HEK293 (cell line): Measurements from ENCODE around the gene NELFB.

ENCODE experiments used
- CTCF ChIA-PET: fragments of 350-600 bp; formaldehyde crosslinking; extraction: SDS; loops from one replicate; lab custom pipeline; 2021; ENCODE audit warnings: antibody characterized with exemption; lab: Yijun Ruan, JAX
- POLR2A ChIA-PET: fragments of 300-600 bp; formaldehyde crosslinking; extraction: SDS; loops from one replicate; lab custom pipeline; 2020; ENCODE audit warnings: antibody characterized with exemption, inconsistent platforms; lab: Yijun Ruan, JAX
- H3K27ac ChIP-seq: fragments of 200-500 bp; sonication (Bioruptor generic); 2 replicates; pipeline ENCODE4 v1.5.1; 2014; ENCODE audit warnings: low read depth, low read length, control low read depth, inconsistent platforms; ENCODE audit errors: extremely low read depth
- H3K36me3 ChIP-seq, 2 experiments: fragments of 200-500 bp in 1 of 2; sonication (Bioruptor generic) in 1 of 2; 1 replicate in 1 of 2; 2 replicates in 1 of 2; pipeline ENCODE4 v1.5.1; 2014 to 2017; ENCODE audit warnings: inconsistent platforms in 2 of 2, low read length in 2 of 2; ENCODE audit not compliant: control insufficient read depth in 2 of 2, insufficient read depth in 1 of 2
- H3K4me1 ChIP-seq: fragments of 200-500 bp; sonication (Bioruptor generic); 2 replicates; pipeline ENCODE4 v1.5.1; 2014; ENCODE audit warnings: mild to moderate bottlenecking, low read length, inconsistent platforms; ENCODE audit not compliant: control insufficient read depth, insufficient read depth
- H3K4me3 ChIP-seq: 2 replicates; pipeline ENCODE4 v1.5.1; 2011; ENCODE audit warnings: low read depth, mild to moderate bottlenecking, control low read depth, low read length, moderate library complexity
- H3K9me3 ChIP-seq: fragments of 200-500 bp; sonication (Bioruptor generic); 2 replicates; pipeline ENCODE4 v1.5.1; 2014; ENCODE audit warnings: low read depth, low read length, inconsistent platforms; ENCODE audit not compliant: control insufficient read depth, insufficient read depth
- KLF9 ChIP-seq: fragments of 450-650 bp; formaldehyde crosslinking; IDR thresholded peaks from 2 replicates; pipeline ENCODE4 v1.5.1; 2016; ENCODE audit warnings: missing biosample characterization, missing genetic modification characterization, low read depth
- WT1 ChIP-seq: fragments of 450-650 bp; formaldehyde crosslinking; IDR thresholded peaks from 2 replicates; pipeline ENCODE4 v1.5.1; 2016; ENCODE audit warnings: missing biosample characterization, missing genetic modification characterization
- YY1 ChIP-seq: fragments of 450-650 bp; formaldehyde crosslinking; IDR thresholded peaks from 2 replicates; pipeline ENCODE4 v1.5.1; 2018; ENCODE audit warnings: missing biosample characterization, missing genetic modification characterization
- YY2 ChIP-seq: fragments of 450-650 bp; formaldehyde crosslinking; IDR thresholded peaks from 2 replicates; pipeline ENCODE4 v1.5.1; 2016; ENCODE audit warnings: missing biosample characterization, missing genetic modification characterization
- ZBTB21 ChIP-seq: fragments of 450-650 bp; formaldehyde crosslinking; IDR thresholded peaks from 2 replicates; pipeline ENCODE4 v1.5.1; 2017; ENCODE audit warnings: missing biosample characterization, missing genetic modification characterization
- ZBTB48 ChIP-seq: fragments of 450-650 bp; formaldehyde crosslinking; IDR thresholded peaks from 2 replicates; pipeline ENCODE4 v1.5.1; 2016; ENCODE audit warnings: missing biosample characterization, missing genetic modification characterization
- ZBTB7A ChIP-seq: fragments of 450-650 bp; formaldehyde crosslinking; IDR thresholded peaks from 2 replicates; pipeline ENCODE4 v1.5.1; 2016; ENCODE audit warnings: low read depth, missing biosample characterization, missing genetic modification characterization
- ZNF175 ChIP-seq: fragments of 450-650 bp; formaldehyde crosslinking; IDR thresholded peaks from 2 replicates; pipeline ENCODE4 v1.5.1; 2016; ENCODE audit warnings: missing biosample characterization, missing genetic modification characterization
- ZNF214 ChIP-seq: fragments of 450-650 bp; formaldehyde crosslinking; IDR thresholded peaks from 2 replicates; pipeline ENCODE4 v1.5.1; 2017; ENCODE audit warnings: missing biosample characterization, mild to moderate bottlenecking, missing genetic modification characterization, borderline replicate concordance
- ZNF248 ChIP-seq: fragments of 450-650 bp; formaldehyde crosslinking; IDR thresholded peaks from 2 replicates; pipeline ENCODE4 v1.5.1; 2017; ENCODE audit warnings: missing biosample characterization, missing genetic modification characterization
- ZNF311 ChIP-seq: fragments of 450-650 bp; formaldehyde crosslinking; IDR thresholded peaks from 2 replicates; pipeline ENCODE4 v1.5.1; 2017; ENCODE audit warnings: missing biosample characterization, missing genetic modification characterization, borderline replicate concordance
- ZNF416 ChIP-seq: fragments of 450-650 bp; formaldehyde crosslinking; IDR thresholded peaks from 2 replicates; pipeline ENCODE4 v1.5.1; 2016; ENCODE audit warnings: missing biosample characterization, missing genetic modification characterization
- ZNF549 ChIP-seq: fragments of 450-650 bp; IDR thresholded peaks from 2 replicates; pipeline ENCODE4 v1.5.1; 2018; ENCODE audit warnings: missing biosample characterization, missing genetic modification characterization, mild to moderate bottlenecking, inconsistent platforms, moderate library complexity
- ZNF585B ChIP-seq: fragments of 450-650 bp; formaldehyde crosslinking; IDR thresholded peaks from 2 replicates; pipeline ENCODE4 v1.5.1; 2016; ENCODE audit warnings: missing biosample characterization, missing genetic modification characterization
- ZNF600 ChIP-seq: fragments of 450-650 bp; formaldehyde crosslinking; IDR thresholded peaks from 2 replicates; pipeline ENCODE4 v1.5.1; 2016; ENCODE audit warnings: missing biosample characterization, missing genetic modification characterization
- ZNF701 ChIP-seq: fragments of 450-650 bp; formaldehyde crosslinking; IDR thresholded peaks from 2 replicates; pipeline ENCODE4 v1.5.1; 2016; ENCODE audit warnings: missing biosample characterization, missing genetic modification characterization
- ZSCAN30 ChIP-seq: fragments of 450-650 bp; IDR thresholded peaks from 2 replicates; pipeline ENCODE4 v1.5.1; 2018; ENCODE audit warnings: missing biosample characterization, mild to moderate bottlenecking, missing genetic modification characterization, moderate library complexity
- TF ChIP-seq, protein P1 (sequence below): fragments of 450-650 bp; formaldehyde crosslinking; IDR thresholded peaks from 2 replicates; pipeline ENCODE4 v1.5.1; 2016; ENCODE audit warnings: missing biosample characterization, missing genetic modification characterization
- TF ChIP-seq, protein P2 (sequence below): fragments of 450-650 bp; formaldehyde crosslinking; IDR thresholded peaks from 2 replicates; pipeline ENCODE4 v1.5.1; 2016; ENCODE audit warnings: missing biosample characterization, missing genetic modification characterization

The NELFB gene

DNA sequence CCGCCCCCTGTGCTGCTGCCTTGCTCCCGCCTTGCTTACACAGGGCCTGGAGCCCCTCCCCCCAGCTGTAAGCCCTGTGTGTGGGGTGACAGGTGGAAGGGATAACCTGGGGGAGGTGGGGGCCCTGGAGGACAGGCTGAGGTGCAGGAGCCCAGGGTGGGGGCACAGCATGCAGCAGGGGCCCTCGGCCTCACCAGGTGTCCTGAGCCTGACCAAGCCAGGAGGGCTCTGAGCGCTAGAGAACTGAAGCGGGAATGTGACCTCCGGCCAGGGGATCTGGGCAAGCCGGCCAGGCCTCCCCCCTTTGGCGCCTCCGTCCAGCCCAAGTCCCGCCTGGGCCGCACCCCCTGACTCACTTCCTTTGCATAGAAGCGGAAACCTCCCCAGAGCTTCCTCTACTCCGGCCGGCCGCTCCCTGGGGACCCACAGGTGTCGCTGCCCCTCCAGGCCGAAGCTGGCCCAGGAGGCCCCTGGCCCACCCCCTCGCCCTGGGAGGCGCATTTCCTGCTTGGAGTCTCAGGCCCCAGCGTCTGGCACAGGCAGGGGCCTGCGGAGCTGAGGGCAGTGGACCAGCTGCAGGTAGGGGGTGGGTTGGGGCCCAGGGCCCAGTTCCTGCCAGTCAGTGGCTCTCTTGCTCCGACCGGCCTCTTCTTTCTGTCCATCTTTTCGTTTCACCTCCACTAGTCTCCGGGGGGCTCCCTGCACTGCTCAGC lies 22.4 kb downstream of the NELFB start, which contains the start of gene TOR4A:
TSS of gene TOR4A (plus strand) at position 398 of the 713 bp plus-strand sequence. CDS start 964 bp downstream, outside the sequence.
- ChIA-PET POLR2A (interaction anchor here (0.5 to 1.6 kb wide), 7 partner anchors 8 to 478 kb away, joined by 3 to 12 read pairs (median 4); partner anchors contain the start of genes NRARP, SSNA1 and TUBB4B), CTCF (interaction anchor here (1.0 to 2.3 kb wide), 3 partner anchors 9 to 50 kb away, joined by 4 to 12 read pairs (median 6); partner anchors contain the start of gene RNF224)
- TF ChIP-seq KLF9 (no peak), YY1 (no peak), WT1 (tag by site-specific recombination) (no peak), ZNF701 (tag by site-specific recombination) (no peak), ZNF600 (tag by site-specific recombination) (no peak)
- TF ChIP-seq, protein P1, sequence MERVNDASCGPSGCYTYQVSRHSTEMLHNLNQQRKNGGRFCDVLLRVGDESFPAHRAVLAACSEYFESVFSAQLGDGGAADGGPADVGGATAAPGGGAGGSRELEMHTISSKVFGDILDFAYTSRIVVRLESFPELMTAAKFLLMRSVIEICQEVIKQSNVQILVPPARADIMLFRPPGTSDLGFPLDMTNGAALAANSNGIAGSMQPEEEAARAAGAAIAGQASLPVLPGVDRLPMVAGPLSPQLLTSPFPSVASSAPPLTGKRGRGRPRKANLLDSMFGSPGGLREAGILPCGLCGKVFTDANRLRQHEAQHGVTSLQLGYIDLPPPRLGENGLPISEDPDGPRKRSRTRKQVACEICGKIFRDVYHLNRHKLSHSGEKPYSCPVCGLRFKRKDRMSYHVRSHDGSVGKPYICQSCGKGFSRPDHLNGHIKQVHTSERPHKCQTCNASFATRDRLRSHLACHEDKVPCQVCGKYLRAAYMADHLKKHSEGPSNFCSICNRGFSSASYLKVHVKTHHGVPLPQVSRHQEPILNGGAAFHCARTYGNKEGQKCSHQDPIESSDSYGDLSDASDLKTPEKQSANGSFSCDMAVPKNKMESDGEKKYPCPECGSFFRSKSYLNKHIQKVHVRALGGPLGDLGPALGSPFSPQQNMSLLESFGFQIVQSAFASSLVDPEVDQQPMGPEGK (tag by site-specific recombination): peak; percentile 6; the same call in 1 of the 2 replicates
- Histone ChIP-seq H3K4me1 (0 out of 2 replicates have a peak, but pooled peaks cover 4% of the 10 kb centered on the region), H3K4me3 (peak within 1 kb of the TSS; percentile 43), H3K36me3 (peaks cover 0 to 20% of the 10 kb centered on the region in 2 experiments; a peak in 1 of 3 replicates), H3K9me3 (no peaks in the 10 kb centered on the region), H3K27ac (no peak within 1 kb of the TSS; the same call in 1 of the 2 replicates)

DNA sequence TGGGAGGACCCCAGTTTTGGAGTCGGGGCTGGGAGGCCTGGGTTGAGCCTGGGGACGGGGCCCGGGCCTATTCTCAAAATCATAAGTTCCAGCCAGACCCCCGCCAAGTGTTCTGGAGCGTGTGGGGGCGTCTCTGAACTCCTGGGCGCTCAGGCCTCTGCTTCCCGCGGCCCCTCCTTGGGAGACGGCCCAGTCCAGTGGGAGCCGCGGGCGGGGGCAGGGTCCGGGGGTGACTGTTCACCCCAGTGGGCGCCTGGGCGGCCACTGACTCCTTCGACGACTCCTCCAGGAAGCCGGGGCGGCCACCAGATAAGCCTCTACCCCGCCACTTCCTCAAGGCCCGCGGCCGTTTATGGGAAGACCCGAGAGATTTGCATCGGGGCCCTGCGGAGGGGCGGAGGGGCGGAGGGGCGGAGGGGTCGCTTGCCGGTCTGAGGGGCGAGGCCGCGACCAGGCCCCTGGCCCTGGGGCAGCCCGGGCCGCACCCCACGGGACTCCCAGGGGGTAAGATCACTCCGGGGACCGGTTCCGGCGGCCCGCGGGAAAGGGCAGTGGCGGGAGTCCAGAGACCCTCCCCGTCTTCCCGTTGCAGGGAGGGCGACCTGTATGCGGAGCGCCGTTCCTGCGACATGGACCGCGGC lies 23.1 kb downstream of the NELFB start:
- H3K9me3 ChIP-seq: no peaks in the 10 kb centered on the region
- H3K4me1 ChIP-seq: 0 out of 2 replicates have a peak, but pooled peaks cover 4% of the 10 kb centered on the region
- peak overlapping the region; percentile 43 for H3K4me3 ChIP-seq
- H3K36me3 ChIP-seq: peaks cover 0 to 14% of the 10 kb centered on the region in 2 experiments; a peak in 1 of 3 replicates
- H3K27ac ChIP-seq: no peak overlapping the region
- ChIA-PET CTCF (interaction anchor here (1.5 to 2.3 kb wide), 2 partner anchors 9 to 41 kb away, joined by 4 to 12 read pairs; no protein-coding TSS in a partner anchor), POLR2A (interaction anchor here (1.6 kb wide), 1 partner anchor 37 kb away, joined by 12 read pairs; the partner anchor contains the start of gene TUBB4B)
- TF ChIP-seq ZBTB7A (tag by site-specific recombination) (no peak), ZBTB21 (tag by site-specific recombination) (no peak), ZNF585B (no peak), ZNF311 (tag by site-specific recombination) (no peak), ZNF248 (tag by site-specific recombination) (no peak), ZBTB48 (no peak), ZNF416 (tag by site-specific recombination) (no peak), ZNF175 (tag by site-specific recombination) (no peak), ZSCAN30 (tag by site-specific recombination) (no peak), ZNF214 (tag by site-specific recombination) (no peak), ZNF549 (tag by site-specific recombination) (no peak), YY2 (no peak)
- TF ChIP-seq, protein P1 (tag by site-specific recombination): no peak
- TF ChIP-seq, protein P2, sequence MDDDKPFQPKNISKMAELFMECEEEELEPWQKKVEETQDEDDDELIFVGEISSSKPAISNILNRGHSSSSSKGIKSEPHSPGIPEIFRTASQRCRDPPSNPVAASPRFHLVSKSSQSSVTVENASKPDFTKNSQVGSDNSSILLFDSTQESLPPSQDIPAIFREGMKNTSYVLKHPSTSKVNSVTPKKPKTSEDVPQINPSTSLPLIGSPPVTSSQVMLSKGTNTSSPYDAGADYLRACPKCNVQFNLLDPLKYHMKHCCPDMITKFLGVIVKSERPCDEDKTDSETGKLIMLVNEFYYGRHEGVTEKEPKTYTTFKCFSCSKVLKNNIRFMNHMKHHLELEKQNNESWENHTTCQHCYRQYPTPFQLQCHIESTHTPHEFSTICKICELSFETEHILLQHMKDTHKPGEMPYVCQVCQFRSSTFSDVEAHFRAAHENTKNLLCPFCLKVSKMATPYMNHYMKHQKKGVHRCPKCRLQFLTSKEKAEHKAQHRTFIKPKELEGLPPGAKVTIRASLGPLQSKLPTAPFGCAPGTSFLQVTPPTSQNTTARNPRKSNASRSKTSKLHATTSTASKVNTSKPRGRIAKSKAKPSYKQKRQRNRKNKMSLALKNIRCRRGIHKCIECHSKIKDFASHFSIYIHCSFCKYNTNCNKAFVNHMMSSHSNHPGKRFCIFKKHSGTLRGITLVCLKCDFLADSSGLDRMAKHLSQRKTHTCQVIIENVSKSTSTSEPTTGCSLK (tag by site-specific recombination): no peak
